HepG2 (cell line): ENCODE data around the gene ZBTB46. TPM values are rescaled to one million over a fixed set of nuclear protein-coding genes. Genes with fewer than 3 reads are reported as not detected.

Source experiments
- ARID3A ChIP-seq: IDR thresholded peaks from 2 replicates; pipeline ENCODE4 v1.6.1; 2012; ENCODE audit warnings: low read depth, low read length, improper control_type of control experiment
- CERS6 ChIP-seq: sonication (generic); formaldehyde crosslinking; IDR thresholded peaks from 2 replicates; pipeline ENCODE4 v1.5.0; 2020; ENCODE audit warnings: missing genetic modification reagents
- DMTF1 ChIP-seq: sonication (generic); formaldehyde crosslinking; IDR thresholded peaks from 2 replicates; pipeline ENCODE4 v1.4.0; 2020; ENCODE audit warnings: mild to moderate bottlenecking, missing genetic modification reagents
- FOXM1 ChIP-seq: sonication (generic); formaldehyde crosslinking; IDR thresholded peaks from 2 replicates; pipeline ENCODE4 v1.5.0; 2020; ENCODE audit warnings: missing genetic modification reagents
- HMGA1 ChIP-seq: sonication (generic); formaldehyde crosslinking; conservative IDR thresholded peaks from 2 replicates; pipeline ENCODE4 v1.4.0; 2020; ENCODE audit warnings: missing genetic modification reagents
- KDM5B ChIP-seq: sonication (generic); formaldehyde crosslinking; IDR thresholded peaks from 2 replicates; pipeline ENCODE4 v1.4.0; 2020; ENCODE audit warnings: missing genetic modification reagents, mild to moderate bottlenecking, borderline replicate concordance
- MTA1 ChIP-seq: sonication (generic); formaldehyde crosslinking; IDR thresholded peaks from 2 replicates; pipeline ENCODE4 v1.4.0; 2020; ENCODE audit warnings: missing genetic modification reagents, mild to moderate bottlenecking, borderline replicate concordance
- PHF5A ChIP-seq: IDR thresholded peaks from one replicate; pipeline ENCODE4 v1.6.1; 2018; ENCODE audit warnings: low read depth, missing genetic modification reagents; ENCODE audit not compliant: unreplicated experiment
- RXRA ChIP-seq: sonication (generic); formaldehyde crosslinking; IDR thresholded peaks from 2 replicates; pipeline ENCODE4 v1.5.1; 2020; ENCODE audit warnings: missing genetic modification reagents
- SP140L ChIP-seq: sonication (generic); formaldehyde crosslinking; IDR thresholded peaks from 2 replicates; pipeline ENCODE4 v1.4.0; 2020; ENCODE audit warnings: missing genetic modification reagents, borderline replicate concordance
- SRY ChIP-seq: sonication (generic); formaldehyde crosslinking; IDR thresholded peaks from 2 replicates; pipeline ENCODE4 v1.8.0; 2022; ENCODE audit warnings: mild to moderate bottlenecking, missing genetic modification reagents
- ZBTB14 ChIP-seq: sonication (generic); formaldehyde crosslinking; IDR thresholded peaks from 2 replicates; pipeline ENCODE4 v1.4.0; 2020; ENCODE audit warnings: missing genetic modification reagents
- ZBTB37 ChIP-seq: sonication (generic); formaldehyde crosslinking; IDR thresholded peaks from 2 replicates; pipeline ENCODE4 v1.4.0; 2020; ENCODE audit warnings: mild to moderate bottlenecking, missing genetic modification reagents
- ZBTB8A ChIP-seq: sonication (generic); formaldehyde crosslinking; IDR thresholded peaks from 2 replicates; pipeline ENCODE4 v1.4.0; 2020; ENCODE audit warnings: mild to moderate bottlenecking, low read depth, missing genetic modification reagents, borderline replicate concordance
- ZMYM3 ChIP-seq: sonication (generic); formaldehyde crosslinking; IDR thresholded peaks from 2 replicates; pipeline ENCODE4 v1.5.1; 2020; ENCODE audit warnings: mild to moderate bottlenecking, missing genetic modification reagents
- ZNF251 ChIP-seq: sonication (generic); formaldehyde crosslinking; IDR thresholded peaks from 2 replicates; pipeline ENCODE4 v1.9.0; 2021; ENCODE audit warnings: mild to moderate bottlenecking, missing genetic modification reagents
- ZNF33B ChIP-seq: sonication (generic); formaldehyde crosslinking; IDR thresholded peaks from 2 replicates; pipeline ENCODE4 v1.5.1; 2020; ENCODE audit warnings: mild to moderate bottlenecking, missing genetic modification reagents
- ZNF512 ChIP-seq: sonication (generic); formaldehyde crosslinking; IDR thresholded peaks from 2 replicates; pipeline ENCODE4 v1.4.0; 2020; ENCODE audit warnings: mild to moderate bottlenecking, missing genetic modification reagents
- ZNF577 ChIP-seq: sonication (generic); formaldehyde crosslinking; IDR thresholded peaks from 2 replicates; pipeline ENCODE4 v1.4.0; 2020; ENCODE audit warnings: mild to moderate bottlenecking, low read depth, missing genetic modification reagents, borderline replicate concordance
- ZNF589 ChIP-seq: sonication (generic); formaldehyde crosslinking; conservative IDR thresholded peaks from 2 replicates; pipeline ENCODE4 v1.8.0; 2022; ENCODE audit warnings: mild to moderate bottlenecking, moderate library complexity, missing genetic modification reagents
- polyA plus RNA-seq, 8 experiments: library from polyadenylated mRNA; depleted of rRNA in 3 of 8; stranded (reverse) in 7 of 8; unstranded in 1 of 8; fragments of >200 nt; fragmentation: Illumina TruSeq in 4 of 8; extraction: Trizol in 4 of 8; gene quantifications; 2 replicates each; pipeline versions ENCODE4 v1.2.1 to v1.2.3, GENCODE V29; 2011 to 2016; ENCODE audit warnings: low read depth in 4 of 8, missing spikeins in 1 of 8, mixed read lengths in 1 of 8; ENCODE audit not compliant: insufficient read depth in 1 of 8
- total RNA-seq, 5 experiments: library from RNA; depleted of rRNA; stranded (reverse); fragments of >200 nt; fragmentation: Illumina TruSeq; extraction: Trizol; gene quantifications; 2 replicates each; pipeline ENCODE4 v1.2.3, GENCODE V29; 2016; ENCODE audit warnings: low read depth in 1 of 5

Gene ZBTB46
- total and polyA plus RNA-seq, 2 of the 13 experiments (the other 11 are each of a cell fraction or from before 2014, with no cell fraction given): 1.6 to 13.5 TPM

GRCh38 chr20:63696628-63697356 lies 134.3 kb downstream of the ZBTB46 start, which contains the start of gene TNFRSF6B (continued):
- TF ChIP-seq SRY (CRISPR knock-in tag) (no peak), MTA1 (CRISPR knock-in tag) (no peak), ARID3A (no peak), HMGA1 (no peak), FOXM1 (CRISPR knock-in tag) (no peak), ZNF33B (CRISPR knock-in tag) (no peak), ZBTB14 (CRISPR knock-in tag) (0 out of 2 replicates have a peak, but pooled peaks have one; percentile 32), ZNF577 (CRISPR knock-in tag) (no peak), ZBTB8A (CRISPR knock-in tag) (no peak), ZMYM3 (no peak), DMTF1 (CRISPR knock-in tag) (no peak), KDM5B (CRISPR knock-in tag) (peak; percentile 89), RXRA (CRISPR knock-in tag) (no peak; the same call in 1 of the 2 replicates), CERS6 (CRISPR knock-in tag) (no peak), ZNF251 (no peak), ZBTB37 (CRISPR knock-in tag) (no peak), PHF5A (CRISPR knock-in tag) (no peak), SP140L (CRISPR knock-in tag) (no peak), ZNF512 (CRISPR knock-in tag) (no peak; the same call in 1 of the 2 replicates), ZNF589 (CRISPR knock-in tag) (0 out of 2 replicates have a peak, but pooled peaks have one; percentile 42)
